ENCODE data around the gene KRT86.

Gene KRT86

GRCh38 chr12:52279422-52280318 lies 5.2 kb downstream of the KRT86 start:
- Histone ChIP-seq H3K4me3 (ENCODE audit: low read depth, low read length) (no peak overlapping the region), H3K9me3 (ENCODE audit: control insufficient read depth, insufficient read depth, low read depth, low read length) (no peaks in the 10 kb centered on the region), H3K4me1 (ENCODE audit: control insufficient read depth, insufficient read depth, low read length) (no peaks in the 10 kb centered on the region; the same call in 1 of the 2 replicates), H3K27ac (ENCODE audit: extremely low read depth, low read depth, low read length) (peak overlapping the region; percentile 1; the same call in 1 of the 2 replicates), H3K36me3 (ENCODE audit: control insufficient read depth in 2 of 2, insufficient read depth in 1 of 2, low read length in 2 of 2) (no peaks in the 10 kb centered on the region)
- TF ChIP-seq ZNF785 (tag by site-specific recombination; IDR thresholded peaks at IDR 0.05) (0 out of 2 replicates have a peak, but pooled peaks have one; percentile 49), ZNF341 (tag by site-specific recombination; IDR thresholded peaks at IDR 0.05; ENCODE audit: low read depth) (0 out of 2 replicates have a peak, but pooled peaks have one; percentile 7), HOXC10 (CRISPR knock-in tag; IDR thresholded peaks at IDR 0.05) (no peak)
- ChIA-PET CTCF (interaction anchor here (0.5 to 7.3 kb wide), 65 partner anchors 8 to 1579 kb away, joined by 3 to 98 read pairs (median 4); partner anchors contain the start of genes KRT80 and KRT81), POLR2A (interaction anchor here (0.7 to 1.7 kb wide), 6 partner anchors 10 to 122 kb away, joined by 3 to 6 read pairs (median 4); partner anchors contain the start of gene KRT80)

GRCh38 chr12:52280319-52280795 lies 5.9 kb downstream of the KRT86 start:
- no peaks in the 10 kb centered on the region for H3K9me3 ChIP-seq (ENCODE audit: control insufficient read depth, insufficient read depth, low read depth, low read length)
- ChIA-PET CTCF (interaction anchor here (0.7 to 7.3 kb wide), 26 partner anchors 13 to 700 kb away, joined by 3 to 98 read pairs (median 5); no protein-coding TSS in a partner anchor), POLR2A (interaction anchor here (0.7 to 1.7 kb wide), 5 partner anchors 10 to 123 kb away, joined by 3 to 5 read pairs (median 3); partner anchors contain the start of gene KRT80)
- H3K4me3 ChIP-seq (ENCODE audit: low read depth, low read length): no peak overlapping the region
- peak overlapping the region; percentile 1; the same call in 1 of the 2 replicates for H3K27ac ChIP-seq (ENCODE audit: extremely low read depth, low read depth, low read length)
- H3K4me1 ChIP-seq (ENCODE audit: control insufficient read depth, insufficient read depth, low read length): no peaks in the 10 kb centered on the region; the same call in 1 of the 2 replicates
- no peaks in the 10 kb centered on the region for H3K36me3 ChIP-seq (ENCODE audit: control insufficient read depth in 2 of 2, insufficient read depth in 1 of 2, low read length in 2 of 2)
- 0 out of 2 replicates have a peak, but pooled peaks have one; percentile 19 for TF ChIP-seq ZBTB20 (tag by site-specific recombination; IDR thresholded peaks at IDR 0.05)
- TF ChIP-seq KLF1 (tag by site-specific recombination; IDR thresholded peaks at IDR 0.05): peak; percentile 31; the same call in 1 of the 2 replicates
- TF ChIP-seq ZNF785 (tag by site-specific recombination; IDR thresholded peaks at IDR 0.05): 0 out of 2 replicates have a peak, but pooled peaks have one; percentile 4
- TF ChIP-seq KLF9 (tag by site-specific recombination; IDR thresholded peaks at IDR 0.05; ENCODE audit: low read depth): no peak
- TF ChIP-seq PRDM10 (tag by site-specific recombination; IDR thresholded peaks at IDR 0.05): peak; percentile 49
- no peak for TF ChIP-seq ZNF544 (tag by site-specific recombination; IDR thresholded peaks at IDR 0.05)
- peak; percentile 74 for TF ChIP-seq ZBTB8A (tag by site-specific recombination; IDR thresholded peaks at IDR 0.05)
- peak; percentile 34; the same call in 1 of the 2 replicates for TF ChIP-seq ZBTB48 (tag by site-specific recombination; IDR thresholded peaks at IDR 0.05)
- TF ChIP-seq PRDM1 (tag by site-specific recombination; IDR thresholded peaks at IDR 0.05): 0 out of 2 replicates have a peak, but pooled peaks have one; percentile 55
- no peak for TF ChIP-seq PRDM2 (tag by site-specific recombination; IDR thresholded peaks at IDR 0.05; ENCODE audit: borderline replicate concordance)
- TF ChIP-seq ZBTB17 (tag by site-specific recombination; IDR thresholded peaks at IDR 0.05): peak; percentile 76
- TF ChIP-seq GLIS1 (tag by site-specific recombination; IDR thresholded peaks at IDR 0.05): peak; percentile 37; the same call in 1 of the 2 replicates
- TF ChIP-seq PATZ1 (tag by site-specific recombination; IDR thresholded peaks at IDR 0.05): peak; percentile 70; the same call in 1 of the 2 replicates
- TF ChIP-seq ZBTB21 (tag by site-specific recombination; IDR thresholded peaks at IDR 0.05): peak; percentile 80
- TF ChIP-seq ZFP37 (tag by site-specific recombination; IDR thresholded peaks at IDR 0.05): no peak
- TF ChIP-seq ZFP3 (tag by site-specific recombination; IDR thresholded peaks at IDR 0.05; ENCODE audit: low read depth): no peak
- peak; percentile 21; the same call in 1 of the 2 replicates for TF ChIP-seq ZNF394 (tag by site-specific recombination; IDR thresholded peaks at IDR 0.05; ENCODE audit: borderline replicate concordance)
- TF ChIP-seq ZFP69B (tag by site-specific recombination; IDR thresholded peaks at IDR 0.05): 0 out of 2 replicates have a peak, but pooled peaks have one; percentile 26
